Tibial artery (tissue), 4 donors: Measurements from ENCODE around the gene NHERF1.

Experiments
- DNase-seq, 2 donors: peaks; one replicate each; pipeline ENCODE4 v3.0.0-alpha.2; 2019
- H3K27ac ChIP-seq, 2 donors: fragments of 200-600 bp; sonication (generic) in 1 of 2; 1 replicate in 1 of 2; 2 replicates in 1 of 2; pipeline ENCODE4 v1.5.1; 2018 to 2019; ENCODE audit warnings: mild to moderate bottlenecking in 1 of 2
- H3K27me3 ChIP-seq, 2 donors: fragments of 200-600 bp; sonication (generic) in 1 of 2; one replicate each; pipeline versions ENCODE4 v1.5.1 to v1.6.0; 2016 to 2019
- H3K36me3 ChIP-seq, 3 donors: fragments of 200-600 bp; sonication (generic) in 2 of 3; one replicate each; pipeline ENCODE4 v1.5.1; 2016 to 2019; ENCODE audit warnings: mild to moderate bottlenecking in 2 of 3
- H3K4me1 ChIP-seq, 4 donors: fragments of 200-600 bp; sonication (generic) in 2 of 4; 1 replicate in 3 of 4; 2 replicates in 1 of 4; pipeline ENCODE4 v1.5.1; 2016 to 2019
- H3K4me3 ChIP-seq, 2 donors: fragments of 200-600 bp; sonication (generic) in 1 of 2; 1 replicate in 1 of 2; 2 replicates in 1 of 2; pipeline ENCODE4 v1.5.1; 2018 to 2019; ENCODE audit warnings: mild to moderate bottlenecking in 2 of 2
- H3K9me3 ChIP-seq, 3 donors: fragments of 200-600 bp; sonication (generic) in 1 of 3; one replicate each; pipeline ENCODE4 v1.5.1; 2016 to 2019
- intact Hi-C: fragments of 100-400 bp; cut with DNase I; formaldehyde crosslinking; loops from one replicate; pipeline ENCODE4 v1.15.0; 2023; ENCODE audit warnings: low total_unique reads
- TF ChIP-seq, protein P1 (sequence below), 2 experiments: fragments of 200-600 bp in 1 of 2; fragments of 450-650 bp in 1 of 2; IDR thresholded peaks; one replicate each; pipeline ENCODE4 v1.5.1; 2017 to 2019; ENCODE audit warnings: antibody characterized with exemption in 2 of 2, mild to moderate bottlenecking in 1 of 2, moderate library complexity in 1 of 2

NHERF1 gene

DNA sequence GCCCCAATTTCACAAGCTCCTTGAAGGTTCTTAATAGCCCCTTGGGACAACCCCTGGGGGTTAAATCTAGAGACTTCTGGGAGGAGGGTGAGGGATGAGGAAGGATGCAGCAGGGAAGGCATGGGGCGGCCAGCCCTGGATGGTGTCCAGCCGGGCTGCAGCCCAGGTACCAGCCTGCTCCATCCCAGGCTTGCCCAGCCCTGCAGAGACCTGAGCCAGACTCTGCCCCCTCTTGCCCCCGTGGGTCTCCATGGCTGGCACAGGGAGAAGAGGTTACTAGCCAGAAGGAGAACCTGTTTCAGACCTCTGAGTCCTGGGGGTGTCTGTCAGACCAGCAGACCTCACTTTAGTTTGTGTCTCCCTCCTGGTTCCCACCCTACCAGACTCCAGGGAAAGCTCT is 8.5 kb downstream of the NHERF1 start:
- Histone ChIP-seq H3K27me3 (no peaks in the 10 kb centered on the region), H3K4me1 (peaks cover 0 to 51% (median 17%) of the 10 kb centered on the region in 4 donors), H3K4me3 (no peak overlapping the region), H3K9me3 (no peaks in the 10 kb centered on the region), H3K36me3 (no peaks in the 10 kb centered on the region), H3K27ac (no peak overlapping the region)
- no peak for DNase-seq
- intact Hi-C loops, result no loop called here
- TF ChIP-seq, protein P1, sequence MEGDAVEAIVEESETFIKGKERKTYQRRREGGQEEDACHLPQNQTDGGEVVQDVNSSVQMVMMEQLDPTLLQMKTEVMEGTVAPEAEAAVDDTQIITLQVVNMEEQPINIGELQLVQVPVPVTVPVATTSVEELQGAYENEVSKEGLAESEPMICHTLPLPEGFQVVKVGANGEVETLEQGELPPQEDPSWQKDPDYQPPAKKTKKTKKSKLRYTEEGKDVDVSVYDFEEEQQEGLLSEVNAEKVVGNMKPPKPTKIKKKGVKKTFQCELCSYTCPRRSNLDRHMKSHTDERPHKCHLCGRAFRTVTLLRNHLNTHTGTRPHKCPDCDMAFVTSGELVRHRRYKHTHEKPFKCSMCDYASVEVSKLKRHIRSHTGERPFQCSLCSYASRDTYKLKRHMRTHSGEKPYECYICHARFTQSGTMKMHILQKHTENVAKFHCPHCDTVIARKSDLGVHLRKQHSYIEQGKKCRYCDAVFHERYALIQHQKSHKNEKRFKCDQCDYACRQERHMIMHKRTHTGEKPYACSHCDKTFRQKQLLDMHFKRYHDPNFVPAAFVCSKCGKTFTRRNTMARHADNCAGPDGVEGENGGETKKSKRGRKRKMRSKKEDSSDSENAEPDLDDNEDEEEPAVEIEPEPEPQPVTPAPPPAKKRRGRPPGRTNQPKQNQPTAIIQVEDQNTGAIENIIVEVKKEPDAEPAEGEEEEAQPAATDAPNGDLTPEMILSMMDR (IDR thresholded peaks at IDR 0.05), result no peak

GRCh38 chr17:74757502-74757901 is 9.1 kb downstream of the NHERF1 start:
- Histone ChIP-seq H3K9me3 (no peaks in the 10 kb centered on the region), H3K4me3 (no peak overlapping the region), H3K27ac (no peak overlapping the region), H3K4me1 (peaks cover 0 to 50% (median 17%) of the 10 kb centered on the region in 4 donors), H3K36me3 (no peaks in the 10 kb centered on the region), H3K27me3 (no peaks in the 10 kb centered on the region)
- TF ChIP-seq, protein P1 (IDR thresholded peaks at IDR 0.05), result no peak
- intact Hi-C loops, result no loop called here
- peak in 1 of 2 donors; percentile 46 for DNase-seq

- H3K36me3 ChIP-seq, result no peaks in the 10 kb centered on the region
- TF ChIP-seq, protein P1 (IDR thresholded peaks at IDR 0.05), result no peak
- no peaks in the 10 kb centered on the region for H3K9me3 ChIP-seq
- H3K4me3 ChIP-seq, result no peak overlapping the region
- peaks cover 0 to 53% (median 17%) of the 10 kb centered on the region in 4 donors for H3K4me1 ChIP-seq
- intact Hi-C loops, result no loop called here
- no peak overlapping the region for H3K27ac ChIP-seq
- no peaks in the 10 kb centered on the region for H3K27me3 ChIP-seq
- DNase-seq, result no peak
Measured at GRCh38 chr17:74757931-74758847, 9.8 kb downstream of the NHERF1 start.

DNA sequence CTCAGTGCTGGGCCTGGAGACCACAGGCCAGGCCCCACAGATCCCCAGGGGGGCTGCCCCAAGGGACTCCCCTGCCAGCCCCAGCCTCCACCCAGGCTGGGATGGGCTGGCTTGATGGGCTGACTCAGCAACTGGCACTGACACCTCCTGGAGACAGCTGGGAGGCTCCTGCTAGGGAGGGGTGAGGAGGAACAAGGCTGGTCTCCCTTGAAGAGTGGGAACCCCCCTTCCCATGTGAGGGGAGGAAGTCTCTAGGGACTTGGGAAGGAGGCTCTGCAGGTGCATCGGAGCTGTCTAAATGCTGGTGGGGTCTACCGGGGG is 10.4 kb downstream of the NHERF1 start:
- Histone ChIP-seq H3K9me3 (no peaks in the 10 kb centered on the region), H3K36me3 (no peaks in the 10 kb centered on the region), H3K4me3 (no peak overlapping the region), H3K27ac (no peak overlapping the region), H3K4me1 (peaks cover 0 to 53% (median 17%) of the 10 kb centered on the region in 4 donors), H3K27me3 (no peaks in the 10 kb centered on the region)
- TF ChIP-seq, protein P1 (IDR thresholded peaks at IDR 0.05), result no peak
- DNase-seq, result no peak
- intact Hi-C loops, result no loop called here

- intact Hi-C loops, result no loop called here
- TF ChIP-seq, protein P1 (IDR thresholded peaks at IDR 0.05), result no peak
- H3K4me1 ChIP-seq, result peaks cover 0 to 53% (median 17%) of the 10 kb centered on the region in 4 donors
- no peak overlapping the region for H3K27ac ChIP-seq
- no peaks in the 10 kb centered on the region for H3K27me3 ChIP-seq
- DNase-seq, result no peak
- peaks cover 0 to 3% (median 0%) of the 10 kb centered on the region in 3 donors for H3K36me3 ChIP-seq
- H3K9me3 ChIP-seq, result no peaks in the 10 kb centered on the region
- no peak overlapping the region for H3K4me3 ChIP-seq
Measured at GRCh38 chr17:74759243-74759801, 10.9 kb downstream of the NHERF1 start.
